Esophagus muscularis mucosa (tissue), 3 donors: ENCODE results near the gene PCSK9.

ENCODE experiments used
- CTCF ChIP-seq, 3 experiments: fragments of 200-600 bp in 2 of 3; fragments of 450-650 bp in 1 of 3; sonication (generic) in 2 of 3; IDR thresholded peaks; one replicate each; pipeline ENCODE4 v1.5.1; 2017 to 2019; ENCODE audit warnings: antibody characterized with exemption in 3 of 3, mild to moderate bottlenecking in 2 of 3, moderate library complexity in 1 of 3
- POLR2AphosphoS5 ChIP-seq, 2 donors: sonication (generic); formaldehyde crosslinking; IDR thresholded peaks; one replicate each; pipeline ENCODE4 v1.6.1; 2017; ENCODE audit warnings: antibody characterized with exemption in 2 of 2

- TF ChIP-seq POLR2AphosphoS5 (IDR thresholded peaks at IDR 0.05) (no peak), CTCF (IDR thresholded peaks at IDR 0.05) (no peak)
These were observed 29.9 kb downstream of the PCSK9 start for GRCh38 chr1:55069280-55069679.
